ENCODE data around the gene TPPP. TPM values are rescaled to one million over a fixed set of nuclear protein-coding genes. Genes with fewer than 3 reads are reported as not detected.
"Not testable (repeated sequence)": the region's sequence is repeated elsewhere in the genome, so short reads cannot be mapped to it uniquely, and the experiment has no call there.

TPPP gene
- total RNA-seq, 1 experiment from 2014 or later = 0.12 TPM

DNA sequence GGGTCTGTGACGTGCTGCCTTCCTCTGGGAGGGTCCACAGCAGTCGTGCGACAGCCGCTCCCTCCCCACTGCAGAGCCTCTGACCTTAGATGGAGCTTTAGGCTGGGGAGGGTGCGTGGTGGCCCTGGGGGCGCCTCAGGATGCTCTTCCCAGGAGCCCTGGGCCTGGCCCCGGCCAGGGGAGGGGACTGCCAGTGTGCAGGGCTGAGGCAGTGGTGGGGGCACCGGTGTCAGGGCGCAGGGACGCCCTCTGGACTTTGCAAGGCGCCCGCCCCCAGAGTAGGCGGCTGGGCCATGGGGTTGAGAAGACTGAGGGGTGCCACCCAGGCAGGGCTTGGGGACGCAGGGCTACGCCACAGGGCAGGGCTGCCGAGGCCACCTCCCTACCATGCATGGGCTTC is 14.6 kb downstream of the TPPP start:
- intact Hi-C loops (cut with micrococcal nuclease) = loop anchor here (10.0 kb wide), 1 partner anchor 176 kb away; the partner anchor contains the start of gene ZDHHC11
- H3K4me1 Mint-ChIP-seq (ENCODE audit: insufficient read depth, unreplicated experiment); H3K36me3 Mint-ChIP-seq (ENCODE audit: insufficient read depth, unreplicated experiment); DNase-seq (ENCODE audit: unreplicated experiment); H3K27ac Mint-ChIP-seq (ENCODE audit: low read depth, unreplicated experiment); POLR2A ChIA-PET; CTCF ChIA-PET; H3K27me3 Mint-ChIP-seq (ENCODE audit: insufficient read depth, unreplicated experiment); H3K9me3 Mint-ChIP-seq (ENCODE audit: unreplicated experiment); H3K4me3 Mint-ChIP-seq (ENCODE audit: unreplicated experiment); BruUV-seq (replicated peaks): not testable (repeated sequence)

DNA sequence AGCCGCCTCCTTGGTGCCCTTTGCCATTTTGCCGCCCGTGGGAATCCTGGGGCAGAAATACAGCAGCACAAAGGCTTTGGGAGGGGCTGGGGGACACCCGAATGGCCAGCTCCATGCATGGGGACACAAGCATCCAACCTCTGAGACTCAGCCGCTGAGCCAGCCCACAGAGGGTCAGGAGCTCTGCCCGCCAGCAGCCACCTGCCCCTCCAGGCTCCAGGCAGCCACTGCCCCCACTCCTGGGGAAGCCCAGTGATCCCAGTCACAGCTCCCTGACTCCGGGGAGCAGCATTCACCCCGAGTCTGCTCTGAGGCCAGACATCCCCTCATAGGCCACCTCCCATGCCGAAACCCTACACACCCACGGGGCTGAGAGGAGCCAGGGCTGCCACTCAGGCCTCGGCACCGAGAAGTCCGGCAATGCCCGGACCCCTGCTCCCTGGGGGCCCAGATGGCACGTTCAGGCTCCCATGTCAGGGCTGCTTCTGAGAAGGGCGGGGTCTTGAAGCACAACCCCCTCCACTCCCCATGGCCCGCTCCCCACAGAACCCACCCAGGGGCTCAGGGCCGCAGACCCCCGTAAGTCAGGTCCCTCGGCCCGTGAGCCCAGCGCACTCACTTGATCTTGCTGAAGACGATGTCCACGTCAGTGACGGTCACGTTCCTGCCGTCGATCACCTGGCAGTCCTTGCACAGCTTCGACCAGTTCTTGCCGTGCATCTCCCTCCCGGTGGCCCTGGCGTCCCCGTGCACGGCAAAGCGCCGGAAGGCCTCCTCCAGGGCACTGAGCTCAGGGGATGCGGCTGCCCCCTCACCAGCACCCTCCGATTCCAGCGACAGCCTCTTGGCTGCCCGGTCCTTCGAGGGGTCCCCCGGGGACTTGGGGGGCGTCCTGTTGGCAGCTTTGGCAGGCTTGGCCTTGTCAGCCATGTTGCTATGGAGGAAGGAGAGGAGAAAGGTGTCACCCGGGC is 15.7 kb downstream of the TPPP start:
- POLR2A ChIA-PET = no interaction called here
- H3K4me3 Mint-ChIP-seq (ENCODE audit: unreplicated experiment) = no peak overlapping the region
- CTCF ChIA-PET = interaction anchor here (0.6 to 1.5 kb wide), 2 partner anchors 15 to 226 kb away, joined by 3 to 4 read pairs; no protein-coding TSS in a partner anchor
- intact Hi-C loops (cut with micrococcal nuclease) = loop anchor here (10.0 kb wide), 1 partner anchor 177 kb away; the partner anchor contains the start of gene ZDHHC11
- TF ChIP-seq, protein P1, sequence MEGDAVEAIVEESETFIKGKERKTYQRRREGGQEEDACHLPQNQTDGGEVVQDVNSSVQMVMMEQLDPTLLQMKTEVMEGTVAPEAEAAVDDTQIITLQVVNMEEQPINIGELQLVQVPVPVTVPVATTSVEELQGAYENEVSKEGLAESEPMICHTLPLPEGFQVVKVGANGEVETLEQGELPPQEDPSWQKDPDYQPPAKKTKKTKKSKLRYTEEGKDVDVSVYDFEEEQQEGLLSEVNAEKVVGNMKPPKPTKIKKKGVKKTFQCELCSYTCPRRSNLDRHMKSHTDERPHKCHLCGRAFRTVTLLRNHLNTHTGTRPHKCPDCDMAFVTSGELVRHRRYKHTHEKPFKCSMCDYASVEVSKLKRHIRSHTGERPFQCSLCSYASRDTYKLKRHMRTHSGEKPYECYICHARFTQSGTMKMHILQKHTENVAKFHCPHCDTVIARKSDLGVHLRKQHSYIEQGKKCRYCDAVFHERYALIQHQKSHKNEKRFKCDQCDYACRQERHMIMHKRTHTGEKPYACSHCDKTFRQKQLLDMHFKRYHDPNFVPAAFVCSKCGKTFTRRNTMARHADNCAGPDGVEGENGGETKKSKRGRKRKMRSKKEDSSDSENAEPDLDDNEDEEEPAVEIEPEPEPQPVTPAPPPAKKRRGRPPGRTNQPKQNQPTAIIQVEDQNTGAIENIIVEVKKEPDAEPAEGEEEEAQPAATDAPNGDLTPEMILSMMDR (IDR thresholded peaks at IDR 0.05; ENCODE audit: unreplicated experiment) = no peak
- no peaks in the 10 kb centered on the region for H3K9me3 Mint-ChIP-seq (ENCODE audit: unreplicated experiment)
- no peaks in the 10 kb centered on the region for H3K27me3 Mint-ChIP-seq (ENCODE audit: insufficient read depth, unreplicated experiment)
- H3K36me3 Mint-ChIP-seq (ENCODE audit: insufficient read depth, unreplicated experiment) = no peaks in the 10 kb centered on the region
- DNase-seq (ENCODE audit: unreplicated experiment) = no peak
- no peak overlapping the region for H3K27ac Mint-ChIP-seq (ENCODE audit: low read depth, unreplicated experiment)
- BruUV-seq (replicated peaks) = no TSS peak
- H3K4me1 Mint-ChIP-seq (ENCODE audit: insufficient read depth, unreplicated experiment) = peaks cover 11% of the 10 kb centered on the region

DNA sequence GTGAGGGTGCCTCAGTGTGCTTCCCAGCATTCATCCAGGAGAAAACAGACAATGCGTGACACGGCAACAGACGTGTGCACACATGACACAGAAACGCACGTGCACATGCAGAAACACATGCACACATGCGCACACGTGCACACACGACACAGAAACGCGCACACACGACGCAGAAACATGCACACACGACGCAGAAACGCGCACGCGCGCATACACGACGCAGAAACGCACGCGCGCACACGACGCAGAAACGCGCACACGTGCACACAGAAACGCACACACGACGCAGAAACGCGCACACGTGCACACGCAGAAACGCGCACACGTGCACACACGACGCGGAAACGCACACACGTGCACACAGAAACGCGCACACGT is 16.5 kb downstream of the TPPP start:
- DNase-seq (ENCODE audit: unreplicated experiment) = no peak
- ChIA-PET POLR2A (no interaction called here), CTCF (interaction anchor here (1.5 kb wide), 1 partner anchor 227 kb away, joined by 4 read pairs; no protein-coding TSS in a partner anchor)
- Mint-ChIP-seq H3K36me3 (ENCODE audit: insufficient read depth, unreplicated experiment) (no peaks in the 10 kb centered on the region), H3K4me3 (ENCODE audit: unreplicated experiment) (no peak overlapping the region), H3K4me1 (ENCODE audit: insufficient read depth, unreplicated experiment) (peaks cover 13% of the 10 kb centered on the region), H3K27ac (ENCODE audit: low read depth, unreplicated experiment) (no peak overlapping the region), H3K27me3 (ENCODE audit: insufficient read depth, unreplicated experiment) (no peaks in the 10 kb centered on the region), H3K9me3 (ENCODE audit: unreplicated experiment) (no peaks in the 10 kb centered on the region)
- BruUV-seq (replicated peaks) = no TSS peak
- TF ChIP-seq, protein P1 (IDR thresholded peaks at IDR 0.05; ENCODE audit: unreplicated experiment) = no peak
- intact Hi-C loops (cut with micrococcal nuclease) = loop anchor here (10.0 kb wide), 1 partner anchor 178 kb away; the partner anchor contains the start of gene ZDHHC11

DNA sequence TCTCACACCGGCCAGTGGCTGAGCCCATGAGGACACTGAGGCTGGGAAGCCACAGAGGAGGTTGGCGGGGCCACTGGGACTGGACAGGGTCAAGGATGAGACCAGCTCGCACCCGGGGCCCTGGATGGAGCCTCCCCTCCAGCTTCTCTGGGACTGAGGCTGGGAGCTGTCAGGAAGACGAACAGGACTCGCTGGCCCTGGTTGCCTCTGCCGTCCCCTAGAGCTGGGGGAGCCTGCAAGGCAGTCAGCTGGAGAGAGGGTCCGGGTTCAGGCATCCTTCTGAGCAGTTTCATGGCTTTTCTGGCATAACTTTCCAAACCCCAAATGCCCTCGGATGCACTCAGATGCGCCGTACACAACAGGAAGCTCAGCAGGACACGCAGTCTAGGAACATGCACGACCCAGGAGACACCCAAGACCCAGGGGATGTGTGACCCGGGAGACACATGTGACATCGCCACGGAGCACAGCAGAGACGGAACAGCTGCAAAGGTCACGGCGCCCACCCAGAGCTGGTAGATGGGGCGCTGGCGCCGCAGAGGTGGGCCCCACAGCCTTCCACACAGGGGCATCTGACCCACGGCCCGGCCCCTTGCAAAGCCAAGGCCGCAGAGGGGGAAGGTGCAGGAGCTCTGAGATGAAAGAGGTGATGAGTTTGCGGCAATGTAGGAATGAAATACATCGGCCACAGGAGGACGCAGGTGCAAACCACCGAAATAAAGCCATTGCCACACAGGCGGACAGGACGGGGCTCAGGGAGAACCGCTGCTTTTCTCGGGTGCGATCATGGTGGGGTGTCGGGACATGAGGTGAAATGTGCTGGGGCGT is 17.1 kb downstream of the TPPP start:
- DNase-seq (ENCODE audit: unreplicated experiment) = no peak
- CTCF ChIA-PET = interaction anchor here (0.5 to 1.5 kb wide), 2 partner anchors 228 to 259 kb away, joined by 3 to 4 read pairs; no protein-coding TSS in a partner anchor
- peaks cover 13% of the 10 kb centered on the region for H3K4me1 Mint-ChIP-seq (ENCODE audit: insufficient read depth, unreplicated experiment)
- H3K27ac Mint-ChIP-seq (ENCODE audit: low read depth, unreplicated experiment) = no peak overlapping the region
- POLR2A ChIA-PET = no interaction called here
- H3K4me3 Mint-ChIP-seq (ENCODE audit: unreplicated experiment) = no peak overlapping the region
- intact Hi-C loops (cut with micrococcal nuclease) = loop anchor here (10.0 kb wide), 1 partner anchor 179 kb away; the partner anchor contains the start of gene ZDHHC11
- TF ChIP-seq, protein P1 (IDR thresholded peaks at IDR 0.05; ENCODE audit: unreplicated experiment) = no peak
- H3K27me3 Mint-ChIP-seq (ENCODE audit: insufficient read depth, unreplicated experiment) = no peaks in the 10 kb centered on the region
- no TSS peak for BruUV-seq (replicated peaks)
- H3K36me3 Mint-ChIP-seq (ENCODE audit: insufficient read depth, unreplicated experiment) = no peaks in the 10 kb centered on the region
- H3K9me3 Mint-ChIP-seq (ENCODE audit: unreplicated experiment) = no peaks in the 10 kb centered on the region
